GM10847 (cell line): ENCODE measurements around the gene NAV2.

Experiments
- POLR2A ChIP-seq: IDR thresholded peaks from 2 replicates; pipeline ENCODE4 v1.6.1; 2011; ENCODE audit not compliant: insufficient read length; ENCODE audit errors: extremely low read depth

NAV2 gene

GRCh38 chr11:20021212-20021611 lies 308.6 kb downstream of the NAV2 start:
- no peak for TF ChIP-seq POLR2A

GRCh38 chr11:20021771-20022362 lies 309.2 kb downstream of the NAV2 start:
- no peak for TF ChIP-seq POLR2A

GRCh38 chr11:20022363-20023081 lies 309.9 kb downstream of the NAV2 start:
- TF ChIP-seq POLR2A: no peak

GRCh38 chr11:20023082-20023426 lies 310.4 kb downstream of the NAV2 start:
- no peak for TF ChIP-seq POLR2A

GRCh38 chr11:20024172-20024935 lies 311.7 kb downstream of the NAV2 start:
- TF ChIP-seq POLR2A: no peak

GRCh38 chr11:20025332-20025840 lies 312.7 kb downstream of the NAV2 start:
- no peak for TF ChIP-seq POLR2A

- TF ChIP-seq POLR2A: no peak
Measured at GRCh38 chr11:20026629-20027555, 314.3 kb downstream of the NAV2 start.

- no peak for TF ChIP-seq POLR2A
Measured at GRCh38 chr11:20027556-20028013, 314.9 kb downstream of the NAV2 start.

GRCh38 chr11:20029193-20029592 lies 316.6 kb downstream of the NAV2 start:
- TF ChIP-seq POLR2A: no peak

- TF ChIP-seq POLR2A: no peak
Measured at GRCh38 chr11:20030472-20030871, 317.8 kb downstream of the NAV2 start.

- no peak for TF ChIP-seq POLR2A
Measured at GRCh38 chr11:20031155-20032001, 318.7 kb downstream of the NAV2 start.

- no peak for TF ChIP-seq POLR2A
Measured at GRCh38 chr11:20032127-20032526, 319.5 kb downstream of the NAV2 start.

- no peak for TF ChIP-seq POLR2A
Measured at GRCh38 chr11:20032577-20033260, 320.1 kb downstream of the NAV2 start.
